ENCODE data around the gene PAN3. TPM values are rescaled to one million over a fixed set of nuclear protein-coding genes. Genes with fewer than 3 reads are reported as not detected.
A peak's percentile ranks its signal among the peaks of the same experiment; 100 is the strongest.

PAN3 gene
- total RNA-seq, 1 donor from 2014 or later: 50.1 TPM

DNA sequence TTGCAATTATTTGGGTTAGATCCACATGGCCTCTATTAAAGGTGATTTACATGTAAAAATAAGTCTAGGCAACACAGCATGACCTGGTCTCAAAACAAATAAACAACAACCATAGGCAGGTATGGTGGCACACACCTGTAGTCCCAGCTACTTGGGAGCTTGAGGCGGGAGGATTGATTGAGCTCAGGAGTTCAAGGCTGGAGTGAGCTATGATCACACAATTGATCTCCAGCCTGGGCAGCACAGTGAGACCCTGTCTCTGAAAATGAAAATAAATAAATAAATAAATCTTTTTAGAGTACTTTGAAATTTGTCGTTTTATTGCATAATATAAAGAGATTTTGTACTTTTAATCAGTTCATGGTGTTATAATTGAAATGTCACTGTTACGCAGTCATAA is 93.3 kb downstream of the PAN3 start:
- H3K27ac Mint-ChIP-seq: no peak overlapping the region
- H3F3A ChIP-seq (ENCODE audit: low read depth): no peaks in the 10 kb centered on the region
- no peaks in the 10 kb centered on the region for H3K9me3 Mint-ChIP-seq
- H3K79me2 ChIP-seq (ENCODE audit: low read depth): no peaks in the 10 kb centered on the region
- H3K4me1 Mint-ChIP-seq: no peaks in the 10 kb centered on the region
- H3K9me3 ChIP-seq (ENCODE audit: low read depth): no peaks in the 10 kb centered on the region
- H3K27me3 Mint-ChIP-seq (ENCODE audit: insufficient read depth, low read depth): no peaks in the 10 kb centered on the region
- H3K4me3 ChIP-seq: no peak overlapping the region
- DNase-seq (ENCODE audit: low spot score): no peak
- H3K4me1 ChIP-seq: peaks cover 5% of the 10 kb centered on the region
- H3K36me3 Mint-ChIP-seq: peaks cover 13% of the 10 kb centered on the region
- no peak overlapping the region for H3K27ac ChIP-seq
- no peak overlapping the region for H3K4me3 Mint-ChIP-seq
- no peaks in the 10 kb centered on the region for H3K27me3 ChIP-seq
- peaks cover 12% of the 10 kb centered on the region for H4K20me1 ChIP-seq (ENCODE audit: low read depth)
- TF ChIP-seq EZH2phosphoT487 (IDR thresholded peaks at IDR 0.05): no peak
- no peak for TF ChIP-seq EZH2 (IDR thresholded peaks at IDR 0.05)
- TF ChIP-seq, protein P1, sequence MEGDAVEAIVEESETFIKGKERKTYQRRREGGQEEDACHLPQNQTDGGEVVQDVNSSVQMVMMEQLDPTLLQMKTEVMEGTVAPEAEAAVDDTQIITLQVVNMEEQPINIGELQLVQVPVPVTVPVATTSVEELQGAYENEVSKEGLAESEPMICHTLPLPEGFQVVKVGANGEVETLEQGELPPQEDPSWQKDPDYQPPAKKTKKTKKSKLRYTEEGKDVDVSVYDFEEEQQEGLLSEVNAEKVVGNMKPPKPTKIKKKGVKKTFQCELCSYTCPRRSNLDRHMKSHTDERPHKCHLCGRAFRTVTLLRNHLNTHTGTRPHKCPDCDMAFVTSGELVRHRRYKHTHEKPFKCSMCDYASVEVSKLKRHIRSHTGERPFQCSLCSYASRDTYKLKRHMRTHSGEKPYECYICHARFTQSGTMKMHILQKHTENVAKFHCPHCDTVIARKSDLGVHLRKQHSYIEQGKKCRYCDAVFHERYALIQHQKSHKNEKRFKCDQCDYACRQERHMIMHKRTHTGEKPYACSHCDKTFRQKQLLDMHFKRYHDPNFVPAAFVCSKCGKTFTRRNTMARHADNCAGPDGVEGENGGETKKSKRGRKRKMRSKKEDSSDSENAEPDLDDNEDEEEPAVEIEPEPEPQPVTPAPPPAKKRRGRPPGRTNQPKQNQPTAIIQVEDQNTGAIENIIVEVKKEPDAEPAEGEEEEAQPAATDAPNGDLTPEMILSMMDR (IDR thresholded peaks at IDR 0.05): no peak
- H3K9ac ChIP-seq: no peak overlapping the region
- no peaks in the 10 kb centered on the region for H3K36me3 ChIP-seq
- H3K4me2 ChIP-seq: no peak overlapping the region
- no peak overlapping the region for H2AFZ ChIP-seq (replicated peaks)

DNA sequence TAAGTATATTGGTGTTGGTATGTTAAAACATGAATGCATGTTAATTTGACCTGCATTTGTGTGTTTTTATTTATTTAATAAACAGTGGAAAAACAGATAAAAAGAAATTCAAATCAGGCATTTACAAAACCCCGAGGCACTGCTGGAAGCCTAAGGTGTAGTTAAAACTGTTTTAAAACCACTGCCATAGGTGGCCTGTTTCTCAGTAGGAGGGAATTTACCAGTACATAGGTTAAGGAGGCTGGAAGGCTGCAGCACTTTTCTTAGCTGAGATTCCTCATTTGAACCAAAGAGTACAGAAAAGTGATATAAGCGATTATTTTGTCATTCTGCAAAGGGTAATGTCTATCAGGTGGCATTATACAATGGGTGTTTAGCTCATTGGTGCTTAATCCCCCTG is 99.6 kb downstream of the PAN3 start:
- Mint-ChIP-seq H3K4me1 (no peaks in the 10 kb centered on the region), H3K9me3 (no peaks in the 10 kb centered on the region), H3K4me3 (no peak overlapping the region), H3K36me3 (peaks cover 12% of the 10 kb centered on the region), H3K27me3 (ENCODE audit: insufficient read depth, low read depth) (no peaks in the 10 kb centered on the region), H3K27ac (no peak overlapping the region)
- Histone ChIP-seq H3K27ac (peak overlapping the region; percentile 17), H3K9ac (no peak overlapping the region), H3K4me3 (no peak overlapping the region), H3K4me2 (peak overlapping the region; percentile 30), H4K20me1 (ENCODE audit: low read depth) (peaks cover 13% of the 10 kb centered on the region), H3F3A (ENCODE audit: low read depth) (peaks cover 4% of the 10 kb centered on the region), H3K9me3 (ENCODE audit: low read depth) (no peaks in the 10 kb centered on the region), H2AFZ (replicated peaks) (no peak overlapping the region), H3K79me2 (ENCODE audit: low read depth) (peaks cover 6% of the 10 kb centered on the region), H3K27me3 (no peaks in the 10 kb centered on the region), H3K36me3 (peaks cover under 1% of the 10 kb centered on the region), H3K4me1 (peaks cover 24% of the 10 kb centered on the region)
- TF ChIP-seq EZH2phosphoT487 (IDR thresholded peaks at IDR 0.05) (no peak), EZH2 (IDR thresholded peaks at IDR 0.05) (no peak)
- TF ChIP-seq, protein P1 (IDR thresholded peaks at IDR 0.05): no peak
- DNase-seq (ENCODE audit: low spot score): peak; percentile 13

DNA sequence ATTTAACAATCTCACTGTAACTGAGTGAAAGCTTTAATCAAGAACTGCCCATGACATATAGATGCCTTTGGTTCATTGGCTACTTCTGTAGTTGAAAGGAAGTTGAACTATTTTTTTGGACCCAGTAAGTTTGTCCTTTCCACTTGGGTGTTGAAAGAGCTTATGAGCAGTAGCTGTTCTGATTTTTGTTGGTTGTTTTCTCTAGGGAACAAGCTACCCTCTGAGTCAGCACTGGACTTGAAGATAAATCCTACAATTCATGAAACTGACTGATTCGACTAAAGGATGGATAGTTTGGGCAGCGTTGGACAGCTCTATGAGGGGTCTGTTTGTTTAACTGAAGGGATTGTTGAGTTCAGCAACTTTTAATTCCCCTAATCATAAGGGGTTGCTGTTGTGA is 101.0 kb downstream of the PAN3 start:
- H3F3A ChIP-seq (ENCODE audit: low read depth): peaks cover 4% of the 10 kb centered on the region
- no peak overlapping the region for H3K4me3 ChIP-seq
- H2AFZ ChIP-seq (replicated peaks): no peak overlapping the region
- no peaks in the 10 kb centered on the region for H3K9me3 Mint-ChIP-seq
- no peaks in the 10 kb centered on the region for H3K9me3 ChIP-seq (ENCODE audit: low read depth)
- H3K27ac Mint-ChIP-seq: no peak overlapping the region
- H3K4me1 Mint-ChIP-seq: no peaks in the 10 kb centered on the region
- no peak overlapping the region for H3K4me3 Mint-ChIP-seq
- no peaks in the 10 kb centered on the region for H3K27me3 Mint-ChIP-seq (ENCODE audit: insufficient read depth, low read depth)
- H3K27me3 ChIP-seq: no peaks in the 10 kb centered on the region
- no peak overlapping the region for H3K9ac ChIP-seq
- peaks cover 6% of the 10 kb centered on the region for H3K79me2 ChIP-seq (ENCODE audit: low read depth)
- no peak for DNase-seq (ENCODE audit: low spot score)
- peaks cover 24% of the 10 kb centered on the region for H3K4me1 ChIP-seq
- H3K27ac ChIP-seq: peak overlapping the region; percentile 82
- TF ChIP-seq EZH2phosphoT487 (IDR thresholded peaks at IDR 0.05): no peak
- TF ChIP-seq, protein P1 (IDR thresholded peaks at IDR 0.05): no peak
- TF ChIP-seq EZH2 (IDR thresholded peaks at IDR 0.05): no peak
- H3K36me3 Mint-ChIP-seq: peaks cover 18% of the 10 kb centered on the region
- peaks cover 13% of the 10 kb centered on the region for H4K20me1 ChIP-seq (ENCODE audit: low read depth)
- peaks cover 7% of the 10 kb centered on the region for H3K36me3 ChIP-seq
- H3K4me2 ChIP-seq: no peak overlapping the region

All from neural progenitor cell (in vitro differentiated cells).